GM12878 (cell line): ENCODE results near the gene PKP4. TPM values are rescaled to one million over a fixed set of nuclear protein-coding genes. Genes with fewer than 3 reads are reported as not detected.

ENCODE experiments used
- polyA plus RNA-seq, 11 experiments: library from polyadenylated mRNA; depleted of rRNA in 4 of 11; unstranded in 6 of 11; stranded (reverse) in 5 of 11; fragments of >200 nt; fragmentation: Nextera tagmentation in 4 of 11; fragmentation: Illumina TruSeq in 1 of 11; extraction: Ambion mirVana in 4 of 11; extraction: Trizol in 1 of 11; gene quantifications; 1 replicate in 1 of 11; 2 replicates in 10 of 11; pipeline versions ENCODE4 v1.2.1 to v1.2.3, GENCODE V29; 2011 to 2016; ENCODE audit warnings: inconsistent platforms in 2 of 11, missing spikeins in 2 of 11, low read depth in 1 of 11
- small RNA-seq: library from RNA; depleted of rRNA; stranded (forward); fragments of <200 nt; gene quantifications from one replicate; pipeline ENCODE3, GENCODE V24; 2014
- total RNA-seq, 4 experiments: library from RNA; depleted of rRNA in 3 of 4; stranded (reverse); fragments of >200 nt in 3 of 4; fragmentation: Illumina TruSeq in 1 of 4; extraction: Trizol in 1 of 4; gene quantifications; 2 replicates each; pipeline versions ENCODE4 v1.2.1 to v1.2.3, GENCODE V29; 2013 to 2021

PKP4 gene
- total and polyA plus RNA-seq, 10 of the 15 experiments (the other 5 are each of a cell fraction or from before 2014, with no cell fraction given), result 4.8 to 35.8 (median 17.7) TPM

Small RNA genes lying within 50 kb of the gene (small RNA-seq; reads per million reads assigned to genes)
- gene AC005042.3, result not detected
- not detected for gene RN7SL393P

Other genes starting within 250 kb of the PKP4 start
- gene CCDC148, start 199 bp upstream of the PKP4 start, total RNA-seq (2014; rRNA removed), result not detected in 2 replicates
- 0.14 TPM in 1 of 2 replicates, not detected in the other for gene CCDC148, start 199 bp upstream of the PKP4 start, total RNA-seq (2014; rRNA removed; fragmentation: Illumina TruSeq; extraction: Trizol)
- not detected in 2 replicates for gene CCDC148, start 199 bp upstream of the PKP4 start, total RNA-seq (2021)
- gene CCDC148, start 199 bp upstream of the PKP4 start, polyA plus RNA-seq (2011; rRNA removed), result 0.30 and 0.65 TPM in 2 replicates
- gene CCDC148, start 199 bp upstream of the PKP4 start, polyA plus RNA-seq (2014; fragmentation: Illumina TruSeq; extraction: Trizol), result not detected in 2 replicates
- gene CCDC148, start 199 bp upstream of the PKP4 start, polyA plus RNA-seq (2014; fragmentation: Nextera tagmentation; extraction: Ambion mirVana), result under 1 TPM in 1 of 2 experiments, not detected in 1; 0.18 TPM
- gene CCDC148, start 199 bp upstream of the PKP4 start, polyA plus RNA-seq (2014; rRNA removed), result not detected in 2 replicates
- under 1 TPM in 1 of 2 experiments, not detected in 1; 0.07 TPM for gene CCDC148, start 199 bp upstream of the PKP4 start, polyA plus RNA-seq (2016; fragmentation: Nextera tagmentation; extraction: Ambion mirVana)